Natural killer cell (primary cell): ENCODE measurements around the gene DOCK6. TPM values are rescaled to one million over a fixed set of nuclear protein-coding genes. Genes with fewer than 3 reads are reported as not detected.

Source experiments
- ATAC-seq, 3 donors: fragments of 150-1000 bp in 2 of 3; fragments of 200-7000 bp in 1 of 3; cut with Tn5 transposase; 1 replicate in 1 of 3; 2 replicates in 2 of 3; pipeline ENCODE4 v1.10.0; 2021; ENCODE audit warnings: mild to moderate bottlenecking in 2 of 3, moderate library complexity in 2 of 3
- DNase-seq, 2 donors: peaks; one replicate each; pipeline versions ENCODE4 v3.0.0 to v3.0.0-alpha.2; 2013 to 2021; ENCODE audit warnings: mixed read lengths in 1 of 2
- H3K27ac ChIP-seq: one replicate; pipeline ENCODE4 v1.5.1; 2013; ENCODE audit warnings: mild to moderate bottlenecking, low read length
- H3K27me3 ChIP-seq: one replicate; pipeline ENCODE4 v1.6.1; 2013; ENCODE audit warnings: low read length; ENCODE audit not compliant: control insufficient read depth, insufficient read depth
- H3K36me3 ChIP-seq: one replicate; pipeline ENCODE4 v1.6.1; 2013; ENCODE audit warnings: low read length; ENCODE audit not compliant: control insufficient read depth, insufficient read depth
- H3K4me1 ChIP-seq: one replicate; pipeline ENCODE4 v1.6.1; 2013; ENCODE audit warnings: low read length; ENCODE audit not compliant: control insufficient read depth, insufficient read depth
- H3K4me3 ChIP-seq: one replicate; pipeline ENCODE4 v1.5.1; 2013; ENCODE audit warnings: low read length
- H3K9me3 ChIP-seq: one replicate; pipeline ENCODE4 v1.6.1; 2013; ENCODE audit warnings: low read length; ENCODE audit not compliant: control insufficient read depth, insufficient read depth
- H3K27ac Mint-ChIP-seq, 2 donors: one replicate each; pipeline ENCODE4 v1.8.0; 2022; ENCODE audit warnings: mild to moderate bottlenecking in 2 of 2, mixed read lengths in 2 of 2, moderate library complexity in 1 of 2
- H3K27me3 Mint-ChIP-seq, 2 donors: one replicate each; pipeline ENCODE4 v1.8.0; 2022; ENCODE audit warnings: low read depth in 2 of 2, mixed read lengths in 2 of 2
- H3K36me3 Mint-ChIP-seq: one replicate; pipeline ENCODE4 v1.8.0; 2022; ENCODE audit warnings: mixed read lengths
- H3K4me1 Mint-ChIP-seq, 2 donors: one replicate each; pipeline ENCODE4 v1.8.0; 2022; ENCODE audit warnings: mixed read lengths in 2 of 2
- H3K4me3 Mint-ChIP-seq: one replicate; pipeline ENCODE4 v1.8.0; 2022; ENCODE audit warnings: mild to moderate bottlenecking, moderate library complexity, mixed read lengths
- H3K9me3 Mint-ChIP-seq, 2 donors: one replicate each; pipeline ENCODE4 v1.8.0; 2022; ENCODE audit warnings: mixed read lengths in 2 of 2
- CTCF ChIP-seq: fragments of 200-600 bp; IDR thresholded peaks from one replicate; pipeline ENCODE4 v1.8.0; 2022; ENCODE audit warnings: antibody characterized with exemption
- WGBS: methylation state at CpG from one replicate; pipeline ENCODE4 v1.1.7; 2013; ENCODE audit warnings: missing lambda C conversion rate; ENCODE audit not compliant: insufficient coverage; 5-methylcytosine and 5-hydroxymethylcytosine counted together
- intact Hi-C: fragments of 100-400 bp; cut with micrococcal nuclease; formaldehyde crosslinking; loops from one replicate; pipeline ENCODE4 v1.14.2; 2022
- total RNA-seq, 4 donors: library from RNA; stranded (reverse); fragments of 120-200 nt in 1 of 4; gene quantifications; one replicate each; pipeline versions ENCODE4 v1.2.3 to v1.2.4, GENCODE V29; 2013 to 2022

The DOCK6 gene
- total RNA-seq, 3 donors from 2014 or later (not counting 1 experiment from before 2014, with no cell fraction given) = 0.82 to 2.3 (median 0.86) TPM

- WGBS = 93% methylated on average over 31 of the region's 31 CpGs
- Mint-ChIP-seq H3K4me3 (no peak overlapping the region), H3K27me3 (peaks cover 0 to 5% of the 10 kb centered on the region in 2 donors), H3K4me1 (no peaks in the 10 kb centered on the region), H3K36me3 (no peaks in the 10 kb centered on the region), H3K9me3 (no peaks in the 10 kb centered on the region), H3K27ac (no peak overlapping the region)
- Histone ChIP-seq H3K4me1 (no peaks in the 10 kb centered on the region), H3K36me3 (no peaks in the 10 kb centered on the region), H3K4me3 (no peak overlapping the region), H3K27ac (no peak overlapping the region), H3K9me3 (peaks cover 18% of the 10 kb centered on the region), H3K27me3 (no peaks in the 10 kb centered on the region)
- DNase-seq (no peak), ATAC-seq (no peak)
- intact Hi-C loops = no loop called here
- TF ChIP-seq CTCF = no peak
Observed at GRCh38 chr19:11236324-11237301, 25.7 kb downstream of the DOCK6 start.

- H3K4me1 Mint-ChIP-seq = no peaks in the 10 kb centered on the region
- intact Hi-C loops = no loop called here
Observed at GRCh38 chr19:11234486-11235075, 27.7 kb downstream of the DOCK6 start.

GRCh38 chr19:11233073-11233472 lies 29.3 kb downstream of the DOCK6 start:
- intact Hi-C loops = no loop called here
- no peak overlapping the region for H3K27ac ChIP-seq
- WGBS = 70% methylated on average over 15 of the region's 15 CpGs
- H3K27ac Mint-ChIP-seq = no peak overlapping the region
- no peaks in the 10 kb centered on the region for H3K36me3 ChIP-seq
- H3K27me3 ChIP-seq = no peaks in the 10 kb centered on the region
- DNase-seq (no peak), ATAC-seq (no peak)
- H3K27me3 Mint-ChIP-seq = peaks cover 0 to 5% of the 10 kb centered on the region in 2 donors
- no peaks in the 10 kb centered on the region for H3K9me3 Mint-ChIP-seq
- H3K9me3 ChIP-seq = no peaks in the 10 kb centered on the region
- H3K4me1 ChIP-seq = no peaks in the 10 kb centered on the region
- no peaks in the 10 kb centered on the region for H3K36me3 Mint-ChIP-seq
- no peak overlapping the region for H3K4me3 Mint-ChIP-seq
- H3K4me3 ChIP-seq = no peak overlapping the region
- no peak for TF ChIP-seq CTCF
- no peaks in the 10 kb centered on the region for H3K4me1 Mint-ChIP-seq

More at GRCh38 chr19:11234486-11235075, 27.7 kb downstream of the DOCK6 start:
- Mint-ChIP-seq H3K36me3 (no peaks in the 10 kb centered on the region), H3K27ac (no peak overlapping the region), H3K9me3 (no peaks in the 10 kb centered on the region), H3K4me3 (no peak overlapping the region), H3K27me3 (peaks cover 0 to 5% of the 10 kb centered on the region in 2 donors)
- H3K4me1 ChIP-seq = no peaks in the 10 kb centered on the region
- H3K27me3 ChIP-seq = no peaks in the 10 kb centered on the region
- ATAC-seq (no peak), DNase-seq (no peak)
- no peak for TF ChIP-seq CTCF
- H3K9me3 ChIP-seq = peaks cover 15% of the 10 kb centered on the region
- no peak overlapping the region for H3K4me3 ChIP-seq
- no peak overlapping the region for H3K27ac ChIP-seq
- no peaks in the 10 kb centered on the region for H3K36me3 ChIP-seq
- 90% methylated on average over 5 of the region's 5 CpGs for WGBS
